ENCODE measurements around the gene GAB2.

DNA sequence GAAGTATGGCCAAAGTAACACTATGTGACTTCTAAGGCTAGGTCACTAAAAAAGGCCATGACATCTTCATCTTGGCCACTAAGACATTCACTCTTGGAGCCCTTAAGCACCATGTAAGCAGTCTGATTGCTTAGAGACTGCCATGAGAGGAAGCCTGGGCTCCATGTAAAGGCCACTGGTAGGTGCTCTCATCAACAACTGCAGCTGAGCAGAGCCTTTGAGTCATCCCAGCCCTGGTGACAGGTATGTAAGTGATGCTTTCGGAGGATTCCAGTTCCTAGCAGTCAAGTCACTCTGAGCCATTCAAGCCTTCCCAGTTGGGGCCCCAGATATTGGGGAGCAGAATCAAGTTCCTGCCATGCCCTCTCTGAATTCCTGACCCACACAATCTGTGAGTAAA, 26.2 kb downstream of the GAB2 start:
- no peak for TF ChIP-seq POLR2A (IDR thresholded peaks at IDR 0.05; ENCODE audit: low read length)
- TF ChIP-seq GATA1 (IDR thresholded peaks at IDR 0.05; ENCODE audit: low read depth, low read length) = no peak

Data from erythroblast (primary cell).